DOHH2 (cell line): ENCODE results near the gene NCAM2.

Experiments
- H3F3A ChIP-seq: fragments of 200-600 bp; sonication (generic), shearing (Covaris generic); 2 replicates; pipeline ENCODE4 v1.6.0; 2016; ENCODE audit warnings: antibody characterized with exemption, mild to moderate bottlenecking; ENCODE audit not compliant: control insufficient read depth, insufficient read depth
- H3K27ac ChIP-seq: fragments of 200-600 bp; sonication (generic); 2 replicates; pipeline ENCODE4 v1.5.1; 2014; ENCODE audit warnings: low read depth, mild to moderate bottlenecking, low read length, moderate library complexity
- H3K27me3 ChIP-seq: fragments of 200-600 bp; sonication (generic); 2 replicates; pipeline ENCODE4 v1.6.1; 2014; ENCODE audit warnings: mild to moderate bottlenecking, low read length, mixed read lengths; ENCODE audit not compliant: control insufficient read depth
- H3K36me3 ChIP-seq: fragments of 200-600 bp; sonication (generic); 2 replicates; pipeline ENCODE4 v1.6.1; 2014; ENCODE audit warnings: mild to moderate bottlenecking, low read length, moderate library complexity, mixed read lengths; ENCODE audit not compliant: control insufficient read depth
- H3K4me1 ChIP-seq: fragments of 200-600 bp; sonication (generic); 2 replicates; pipeline ENCODE4 v1.6.1; 2014; ENCODE audit warnings: mild to moderate bottlenecking, low read length, mixed read lengths; ENCODE audit not compliant: control insufficient read depth
- H3K4me2 ChIP-seq: fragments of 200-600 bp; sonication (generic); 2 replicates; pipeline ENCODE4 v1.6.0; 2014; ENCODE audit warnings: mild to moderate bottlenecking, low read length, moderate library complexity
- H3K4me3 ChIP-seq: fragments of 200-600 bp; sonication (generic); 2 replicates; pipeline ENCODE4 v1.5.1; 2014; ENCODE audit warnings: mild to moderate bottlenecking, low read length, mixed read lengths
- H3K79me2 ChIP-seq: fragments of 200-600 bp; sonication (generic); 2 replicates; pipeline ENCODE4 v1.6.1; 2014; ENCODE audit warnings: mild to moderate bottlenecking, low read length, mixed read lengths; ENCODE audit not compliant: control insufficient read depth
- H3K9me2 ChIP-seq: fragments of 200-600 bp; sonication (generic); replicated peaks from 2 replicates; pipeline ENCODE4 v1.6.1; 2014; ENCODE audit warnings: mild to moderate bottlenecking, low read length, mixed read lengths; ENCODE audit not compliant: control insufficient read depth
- H3K9me3 ChIP-seq: fragments of 200-600 bp; sonication (generic); 2 replicates; pipeline ENCODE4 v1.6.1; 2014; ENCODE audit warnings: antibody characterized with exemption, low read length, mixed read lengths; ENCODE audit not compliant: control insufficient read depth, insufficient read depth
- H4K20me1 ChIP-seq: fragments of 200-600 bp; sonication (generic); 2 replicates; pipeline ENCODE4 v1.6.0; 2014; ENCODE audit warnings: low read depth, mild to moderate bottlenecking, antibody characterized with exemption, low read length, moderate library complexity; ENCODE audit not compliant: control insufficient read depth, insufficient read depth
- CTCF ChIP-seq: fragments of 200-600 bp; sonication (generic); IDR thresholded peaks from one replicate; pipeline ENCODE4 v1.5.1; 2014; ENCODE audit warnings: antibody characterized with exemption, mild to moderate bottlenecking, low read depth, low read length; ENCODE audit not compliant: poor library complexity, severe bottlenecking
- EZH2phosphoT487 ChIP-seq: fragments of 200-600 bp; sonication (generic); IDR thresholded peaks from 2 replicates; pipeline ENCODE4 v1.6.1; 2017; ENCODE audit warnings: borderline replicate concordance, mild to moderate bottlenecking, antibody characterized with exemption, low read length, moderate library complexity, mixed read lengths

The NCAM2 gene

GRCh38 chr21:21063828-21064227 lies 65.6 kb downstream of the NCAM2 start:
- no peaks in the 10 kb centered on the region for H3K4me1 ChIP-seq
- H3K4me3 ChIP-seq, result no peak overlapping the region
- no peaks in the 10 kb centered on the region for H3K9me2 ChIP-seq
- no peaks in the 10 kb centered on the region for H3K79me2 ChIP-seq
- H3K27ac ChIP-seq, result no peak overlapping the region
- H3K4me2 ChIP-seq, result no peak overlapping the region
- no peaks in the 10 kb centered on the region for H3K36me3 ChIP-seq
- no peaks in the 10 kb centered on the region for H4K20me1 ChIP-seq
- no peaks in the 10 kb centered on the region for H3F3A ChIP-seq
- TF ChIP-seq EZH2phosphoT487 (no peak), CTCF (no peak)
- H3K27me3 ChIP-seq, result no peaks in the 10 kb centered on the region
- no peaks in the 10 kb centered on the region for H3K9me3 ChIP-seq

- Histone ChIP-seq H3F3A (no peaks in the 10 kb centered on the region), H3K79me2 (no peaks in the 10 kb centered on the region), H3K9me2 (no peaks in the 10 kb centered on the region), H3K4me2 (no peak overlapping the region), H3K9me3 (no peaks in the 10 kb centered on the region), H3K4me1 (no peaks in the 10 kb centered on the region), H4K20me1 (no peaks in the 10 kb centered on the region), H3K27me3 (no peaks in the 10 kb centered on the region), H3K27ac (no peak overlapping the region), H3K36me3 (no peaks in the 10 kb centered on the region), H3K4me3 (no peak overlapping the region)
- no peak for TF ChIP-seq EZH2phosphoT487
- no peak for TF ChIP-seq CTCF
Observed at GRCh38 chr21:21064353-21064752, 66.1 kb downstream of the NCAM2 start.

GRCh38 chr21:21067375-21067774 lies 69.2 kb downstream of the NCAM2 start:
- Histone ChIP-seq H3F3A (no peaks in the 10 kb centered on the region), H3K36me3 (no peaks in the 10 kb centered on the region), H3K27me3 (no peaks in the 10 kb centered on the region), H3K79me2 (no peaks in the 10 kb centered on the region), H3K9me3 (no peaks in the 10 kb centered on the region), H3K4me2 (no peak overlapping the region), H3K4me1 (no peaks in the 10 kb centered on the region), H4K20me1 (no peaks in the 10 kb centered on the region), H3K27ac (no peak overlapping the region), H3K9me2 (no peaks in the 10 kb centered on the region), H3K4me3 (no peak overlapping the region)
- TF ChIP-seq EZH2phosphoT487, result no peak
- no peak for TF ChIP-seq CTCF

- Histone ChIP-seq H3K9me2 (no peaks in the 10 kb centered on the region), H3K4me3 (no peak overlapping the region)
Observed at GRCh38 chr21:21074305-21074704, 76.1 kb downstream of the NCAM2 start.

More at GRCh38 chr21:21074305-21074704, 76.1 kb downstream of the NCAM2 start:
- Histone ChIP-seq H3F3A (no peaks in the 10 kb centered on the region), H3K4me1 (no peaks in the 10 kb centered on the region), H4K20me1 (no peaks in the 10 kb centered on the region), H3K9me3 (no peaks in the 10 kb centered on the region), H3K4me2 (no peak overlapping the region), H3K36me3 (no peaks in the 10 kb centered on the region), H3K27ac (no peak overlapping the region), H3K79me2 (no peaks in the 10 kb centered on the region), H3K27me3 (no peaks in the 10 kb centered on the region)
- TF ChIP-seq CTCF, result no peak
- TF ChIP-seq EZH2phosphoT487, result no peak
